Gastroesophageal sphincter (tissue), 3 donors: ENCODE data around the gene CCDC88A.

ENCODE experiments used
- CTCF ChIP-seq, 4 experiments: fragments of 200-600 bp in 2 of 4; fragments of 450-650 bp in 2 of 4; sonication (generic) in 1 of 4; IDR thresholded peaks; one replicate each; pipeline ENCODE4 v1.5.1; 2017 to 2019; ENCODE audit warnings: antibody characterized with exemption in 4 of 4, mild to moderate bottlenecking in 2 of 4, moderate library complexity in 2 of 4
- POLR2AphosphoS5 ChIP-seq: sonication (generic); formaldehyde crosslinking; IDR thresholded peaks from one replicate; pipeline ENCODE4 v1.6.1; 2017; ENCODE audit warnings: antibody characterized with exemption

- TF ChIP-seq CTCF (IDR thresholded peaks at IDR 0.05) (no peak), POLR2AphosphoS5 (no peak)
Observed at GRCh38 chr2:55252832-55253231, 166.8 kb downstream of the CCDC88A start.
